ENCODE measurements around the gene CDC37. TPM values are rescaled to one million over a fixed set of nuclear protein-coding genes. Genes with fewer than 3 reads are reported as not detected.

Gene CDC37
- total and polyA plus RNA-seq, 4 donors, result 110 to 294 (median 189) TPM

- DNase-seq (no peak), ATAC-seq (ENCODE audit: insufficient read depth, low FRiP score) (no peak)
- Histone ChIP-seq H3K9ac (ENCODE audit: insufficient read depth in 1 of 2, low read length in 2 of 2) (no peak overlapping the region), H3K36me3 (ENCODE audit: control insufficient read depth in 4 of 4, insufficient read depth in 4 of 4, low read length in 4 of 4) (no peaks in the 10 kb centered on the region), H3K27me3 (ENCODE audit: control insufficient read depth in 3 of 3, insufficient read depth in 3 of 3, low read length in 2 of 3) (peaks cover 0 to 79% (median 64%) of the 10 kb centered on the region in 3 donors), H3K9me3 (ENCODE audit: control insufficient read depth in 4 of 4, insufficient read depth in 3 of 4, low read length in 3 of 4) (peaks cover 0 to 3% (median 0%) of the 10 kb centered on the region in 4 donors), H3K4me1 (ENCODE audit: control insufficient read depth in 5 of 5, insufficient read depth in 5 of 5, low read length in 5 of 5) (peaks cover 0 to 18% (median 0%) of the 10 kb centered on the region in 5 donors), H3K4me3 (no peak overlapping the region), H3K27ac (ENCODE audit: low read depth in 1 of 2, low read length in 1 of 2) (no peak overlapping the region)
- TF ChIP-seq CTCF (IDR thresholded peaks at IDR 0.05; ENCODE audit: control extremely low read depth, extremely low read depth), result no peak
- WGBS, 2 donors, result 40 to 48% methylated on average over 4 of the region's 4 CpGs
Measured at GRCh38 chr19:10422046-10422461, 18.7 kb upstream of the CDC37 start.

- 23 to 26% methylated on average over 17 of the region's 17 CpGs for WGBS, 2 donors
- Histone ChIP-seq H3K9ac (ENCODE audit: insufficient read depth in 1 of 2, low read length in 2 of 2) (no peak overlapping the region), H3K27me3 (ENCODE audit: control insufficient read depth in 3 of 3, insufficient read depth in 3 of 3, low read length in 2 of 3) (peaks cover 0 to 80% (median 70%) of the 10 kb centered on the region in 3 donors), H3K36me3 (ENCODE audit: control insufficient read depth in 4 of 4, insufficient read depth in 4 of 4, low read length in 4 of 4) (no peaks in the 10 kb centered on the region), H3K9me3 (ENCODE audit: control insufficient read depth in 4 of 4, insufficient read depth in 3 of 4, low read length in 3 of 4) (peaks cover 0 to 3% (median 0%) of the 10 kb centered on the region in 4 donors), H3K27ac (ENCODE audit: low read depth in 1 of 2, low read length in 1 of 2) (no peak overlapping the region), H3K4me1 (ENCODE audit: control insufficient read depth in 5 of 5, insufficient read depth in 5 of 5, low read length in 5 of 5) (peaks cover 0 to 18% (median 0%) of the 10 kb centered on the region in 5 donors), H3K4me3 (no peak overlapping the region)
- no peak for TF ChIP-seq CTCF (IDR thresholded peaks at IDR 0.05; ENCODE audit: control extremely low read depth, extremely low read depth)
- ATAC-seq (ENCODE audit: insufficient read depth, low FRiP score) (no peak), DNase-seq (no peak)
Measured at GRCh38 chr19:10421240-10422045, 18.1 kb upstream of the CDC37 start.

GRCh38 chr19:10420444-10421239, 17.3 kb upstream of the CDC37 start, which contains the start of gene PDE4A:
Gene PDE4A (plus strand): TSS chr19:10420538. CDS start chr19:10420765, 227 bp downstream.
- Histone ChIP-seq H3K4me1 (ENCODE audit: control insufficient read depth in 5 of 5, insufficient read depth in 5 of 5, low read length in 5 of 5) (peaks cover 0 to 18% (median 0%) of the 10 kb centered on the region in 5 donors), H3K4me3 (peak within 1 kb of the TSS; percentile 1), H3K27ac (ENCODE audit: low read depth in 1 of 2, low read length in 1 of 2) (no peak within 1 kb of the TSS), H3K36me3 (ENCODE audit: control insufficient read depth in 4 of 4, insufficient read depth in 4 of 4, low read length in 4 of 4) (no peaks in the 10 kb centered on the region), H3K27me3 (ENCODE audit: control insufficient read depth in 3 of 3, insufficient read depth in 3 of 3, low read length in 2 of 3) (peaks cover 0 to 82% (median 70%) of the 10 kb centered on the region in 3 donors), H3K9ac (ENCODE audit: insufficient read depth in 1 of 2, low read length in 2 of 2) (no peak within 1 kb of the TSS), H3K9me3 (ENCODE audit: control insufficient read depth in 4 of 4, insufficient read depth in 3 of 4, low read length in 3 of 4) (peaks cover 0 to 3% (median 0%) of the 10 kb centered on the region in 4 donors)
- 1 to 2% methylated on average over 66 to 104 of the region's 104 CpGs for WGBS, 2 donors
- TF ChIP-seq CTCF (IDR thresholded peaks at IDR 0.05; ENCODE audit: control extremely low read depth, extremely low read depth), result no peak
- DNase-seq, result no peak
- no peak for ATAC-seq (ENCODE audit: insufficient read depth, low FRiP score)
